ENCODE measurements around the gene CXCL12.

Gene CXCL12

DNA sequence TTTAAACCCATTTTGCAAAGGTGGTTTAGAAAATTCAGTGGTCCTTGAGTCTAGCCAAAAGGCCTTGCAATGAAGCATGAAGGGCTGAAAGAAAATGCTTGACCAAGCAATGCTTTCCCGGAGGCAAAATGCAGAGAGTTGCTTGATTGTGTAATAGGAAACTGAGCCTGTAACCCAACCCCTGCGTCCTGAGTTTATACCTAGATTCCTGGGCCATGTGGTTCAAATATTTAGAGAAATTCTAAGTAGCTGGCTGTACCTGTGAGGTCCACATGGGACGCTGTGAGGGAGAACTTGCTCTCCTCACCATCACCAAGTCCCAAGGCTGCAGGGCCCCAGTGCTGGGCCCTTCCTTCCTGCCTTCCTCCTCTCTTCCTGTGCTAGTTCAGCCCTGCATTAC lies 45.7 kb downstream of the CXCL12 start:
- no peak overlapping the region for H3K27ac ChIP-seq
- TF ChIP-seq, protein P1, sequence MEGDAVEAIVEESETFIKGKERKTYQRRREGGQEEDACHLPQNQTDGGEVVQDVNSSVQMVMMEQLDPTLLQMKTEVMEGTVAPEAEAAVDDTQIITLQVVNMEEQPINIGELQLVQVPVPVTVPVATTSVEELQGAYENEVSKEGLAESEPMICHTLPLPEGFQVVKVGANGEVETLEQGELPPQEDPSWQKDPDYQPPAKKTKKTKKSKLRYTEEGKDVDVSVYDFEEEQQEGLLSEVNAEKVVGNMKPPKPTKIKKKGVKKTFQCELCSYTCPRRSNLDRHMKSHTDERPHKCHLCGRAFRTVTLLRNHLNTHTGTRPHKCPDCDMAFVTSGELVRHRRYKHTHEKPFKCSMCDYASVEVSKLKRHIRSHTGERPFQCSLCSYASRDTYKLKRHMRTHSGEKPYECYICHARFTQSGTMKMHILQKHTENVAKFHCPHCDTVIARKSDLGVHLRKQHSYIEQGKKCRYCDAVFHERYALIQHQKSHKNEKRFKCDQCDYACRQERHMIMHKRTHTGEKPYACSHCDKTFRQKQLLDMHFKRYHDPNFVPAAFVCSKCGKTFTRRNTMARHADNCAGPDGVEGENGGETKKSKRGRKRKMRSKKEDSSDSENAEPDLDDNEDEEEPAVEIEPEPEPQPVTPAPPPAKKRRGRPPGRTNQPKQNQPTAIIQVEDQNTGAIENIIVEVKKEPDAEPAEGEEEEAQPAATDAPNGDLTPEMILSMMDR (conservative IDR thresholded peaks at IDR 0.05) = no peak

- TF ChIP-seq, protein P1 (conservative IDR thresholded peaks at IDR 0.05) = no peak
- no peak overlapping the region for H3K27ac ChIP-seq
Measured at GRCh38 chr10:44337081-44337480, 47.8 kb downstream of the CXCL12 start.

DNA sequence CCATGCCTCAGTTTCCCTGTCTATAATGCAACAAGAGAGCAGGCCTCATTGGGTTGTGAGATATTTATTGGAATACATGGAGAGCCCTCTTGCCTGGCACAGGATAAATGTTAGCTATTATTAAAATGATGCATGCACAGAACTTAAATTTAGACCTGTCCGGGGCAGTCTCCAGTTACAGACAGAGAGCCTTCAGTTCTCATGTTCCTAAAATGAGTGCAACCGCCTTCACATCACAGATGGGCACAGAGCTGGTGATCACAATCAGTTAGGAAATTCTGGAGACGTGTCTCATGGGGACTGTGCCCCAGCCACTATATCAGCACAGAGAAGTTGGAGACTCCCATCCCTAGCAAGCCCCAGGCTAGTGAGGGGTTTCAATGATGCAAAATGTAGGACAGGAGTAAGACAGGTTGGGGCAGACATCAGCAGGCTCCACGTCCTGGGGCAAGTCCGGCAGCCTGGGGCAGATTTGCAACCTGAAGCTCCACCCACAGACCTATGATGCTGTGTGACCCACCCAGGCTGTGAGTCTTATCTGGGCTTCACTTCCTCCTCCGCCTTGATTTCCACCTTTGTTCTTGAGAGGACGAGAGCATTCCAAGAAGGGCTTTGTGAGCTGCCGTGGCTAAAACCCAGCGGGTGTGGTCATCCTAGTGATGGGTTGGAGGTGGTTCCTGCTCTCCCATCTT lies 49.4 kb downstream of the CXCL12 start:
- TF ChIP-seq, protein P1 (conservative IDR thresholded peaks at IDR 0.05) = no peak
- no peak overlapping the region for H3K27ac ChIP-seq

- TF ChIP-seq, protein P1 (conservative IDR thresholded peaks at IDR 0.05) = no peak
- no peak overlapping the region for H3K27ac ChIP-seq
Measured at GRCh38 chr10:44334621-44335184, 50.2 kb downstream of the CXCL12 start.

- TF ChIP-seq, protein P1 (conservative IDR thresholded peaks at IDR 0.05) = no peak
- H3K27ac ChIP-seq = no peak overlapping the region
Measured at GRCh38 chr10:44334091-44334490, 50.8 kb downstream of the CXCL12 start.

- TF ChIP-seq, protein P1 (conservative IDR thresholded peaks at IDR 0.05) = no peak
- no peak overlapping the region for H3K27ac ChIP-seq
Measured at GRCh38 chr10:44333511-44333910, 51.4 kb downstream of the CXCL12 start.

- no peak overlapping the region for H3K27ac ChIP-seq
- TF ChIP-seq, protein P1 (conservative IDR thresholded peaks at IDR 0.05) = no peak
Measured at GRCh38 chr10:44332465-44332864, 52.4 kb downstream of the CXCL12 start.
